HG03103 (cell line): Measurements from ENCODE around the gene OOEP.
"Not testable (repeated sequence)": the region's sequence is repeated elsewhere in the genome, so short reads cannot be mapped to it uniquely, and the experiment has no call there.

Experiments
- ATAC-seq: cut with Tn5 transposase; IDR thresholded peaks from one replicate; pipeline ENCODE4 v1.9.1; 2021; ENCODE audit warnings: low read depth; ENCODE audit not compliant: unreplicated experiment

Gene OOEP

DNA sequence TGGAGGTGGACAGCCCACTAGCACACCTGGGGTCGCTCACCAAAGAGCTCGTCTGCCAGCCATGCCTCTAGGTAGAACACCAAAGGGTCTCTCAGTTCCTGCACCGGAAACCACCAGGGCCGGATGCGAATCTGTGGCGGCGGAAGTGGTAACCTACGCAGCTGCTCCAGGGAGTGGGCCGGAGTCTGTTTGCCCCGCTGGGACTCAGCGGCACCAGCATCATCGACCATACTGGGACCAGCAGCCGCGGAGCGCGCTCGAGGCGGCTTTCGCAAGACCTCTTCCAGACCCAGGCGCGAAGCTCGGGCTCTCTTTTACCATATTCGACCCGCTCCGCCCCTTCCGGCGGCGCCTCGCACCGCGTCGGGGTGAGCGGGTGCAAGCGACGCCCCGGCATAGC, at the start of gene OOEP:
Gene OOEP (minus strand): TSS at position 335 of the 400 bp plus-strand sequence. CDS start 105 bp downstream, at position 230.
- ATAC-seq = no peak

DNA sequence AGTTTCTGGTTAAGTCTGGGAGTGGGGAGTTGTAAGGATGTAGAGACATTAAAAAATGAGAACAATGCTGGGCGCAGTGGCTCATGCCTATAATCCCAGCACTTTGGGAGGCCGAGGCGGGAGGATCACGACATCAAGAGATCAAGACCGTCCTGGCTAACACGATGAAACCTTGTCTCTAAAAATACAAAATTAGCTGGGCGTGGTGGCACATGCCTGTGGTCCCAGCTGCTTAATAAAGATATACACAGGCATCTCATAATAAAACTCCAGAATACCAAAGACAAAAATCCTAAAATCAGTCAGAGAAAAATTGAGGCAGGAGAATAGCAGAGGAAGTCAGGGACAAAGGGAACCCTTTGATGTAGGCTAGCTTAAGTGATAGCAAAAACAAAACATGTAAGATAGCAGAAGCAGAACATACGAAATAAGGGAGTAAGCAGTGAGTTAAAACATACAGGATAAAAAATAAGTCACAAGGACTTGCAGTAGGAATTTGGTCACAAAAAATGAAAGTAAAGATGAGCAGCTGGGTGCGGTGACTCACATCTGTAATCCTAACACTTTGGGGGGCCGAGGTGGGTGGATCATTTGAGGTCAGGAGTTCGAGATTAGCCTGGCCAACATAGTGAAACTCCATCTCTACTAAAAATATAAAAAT, 48.5 kb upstream of the OOEP start:
- no peak for ATAC-seq

DNA sequence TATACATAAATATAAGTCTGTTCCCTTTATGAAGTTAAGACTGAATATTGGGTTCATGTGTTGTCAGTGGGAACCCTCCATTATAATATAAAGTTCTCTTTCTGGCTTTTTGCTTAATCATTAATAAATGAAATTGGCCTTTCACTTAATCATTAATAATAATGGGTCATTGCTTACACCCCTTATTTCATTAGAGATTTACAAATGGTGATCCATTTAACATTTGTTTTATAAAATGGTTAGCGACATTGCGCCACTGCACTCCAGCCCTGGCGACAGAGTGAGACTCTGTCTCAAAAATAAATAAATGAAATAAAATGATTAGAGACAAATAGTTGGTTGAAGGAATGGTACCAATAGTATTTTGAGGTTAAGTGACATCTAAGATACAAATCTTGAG, 43.4 kb upstream of the OOEP start:
- ATAC-seq = no peak

DNA sequence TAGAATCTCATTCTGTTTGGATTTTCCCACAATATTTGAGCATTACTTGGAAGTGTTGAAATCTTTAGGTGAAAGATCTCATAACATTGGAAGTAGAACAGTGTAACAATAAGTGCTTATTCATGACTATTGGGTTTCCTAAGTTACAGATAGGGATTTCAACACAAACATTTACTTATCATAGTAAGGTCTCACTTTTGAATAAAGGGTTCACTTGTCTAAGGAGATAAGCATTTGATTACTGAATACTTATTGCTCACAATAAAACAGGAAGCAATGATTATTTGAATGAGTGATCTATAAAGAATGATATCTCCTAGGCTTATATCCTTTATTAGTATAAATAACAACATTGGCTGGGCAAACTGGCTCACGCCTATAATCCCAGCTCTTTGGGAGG, 39.7 kb upstream of the OOEP start:
- ATAC-seq = no peak

DNA sequence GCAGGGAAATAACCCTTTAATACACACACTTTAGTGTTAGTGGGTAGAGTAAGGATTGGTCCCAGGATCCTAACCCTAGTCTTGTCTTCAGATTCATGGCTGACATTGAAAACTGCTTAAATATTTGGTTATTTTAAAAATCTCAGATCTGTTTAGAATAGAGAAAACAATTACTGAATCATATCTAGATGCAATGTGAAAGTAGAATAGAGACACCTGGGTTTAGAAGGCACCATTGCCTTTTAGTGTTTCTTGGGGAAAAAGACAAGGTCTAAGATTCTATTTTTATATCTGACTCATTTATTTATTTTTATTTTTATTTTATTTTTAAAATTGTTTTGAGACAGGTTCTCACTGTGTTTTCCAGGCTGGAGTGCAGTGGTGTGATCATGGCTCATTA, 31.0 kb upstream of the OOEP start:
- no peak for ATAC-seq

DNA sequence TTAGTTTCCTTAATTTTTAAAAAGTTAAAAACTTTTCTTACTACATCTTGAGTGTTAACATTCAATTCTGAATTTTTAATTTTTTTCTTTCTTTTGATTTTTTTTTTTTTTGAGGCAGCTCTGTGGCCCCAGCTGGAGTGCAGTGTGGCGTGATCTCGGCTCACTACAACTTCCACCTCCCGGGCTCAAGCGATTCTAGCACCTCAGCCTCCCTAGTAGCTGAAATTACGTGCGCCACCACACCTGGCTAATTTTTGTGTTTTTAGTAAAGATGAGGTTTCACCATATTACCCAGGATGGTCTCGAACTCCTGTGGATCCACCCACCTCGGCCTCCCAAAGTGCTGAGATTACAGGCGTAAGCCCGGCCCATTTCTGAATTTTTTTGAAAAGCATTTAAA, 26.2 kb upstream of the OOEP start:
- no peak for ATAC-seq

DNA sequence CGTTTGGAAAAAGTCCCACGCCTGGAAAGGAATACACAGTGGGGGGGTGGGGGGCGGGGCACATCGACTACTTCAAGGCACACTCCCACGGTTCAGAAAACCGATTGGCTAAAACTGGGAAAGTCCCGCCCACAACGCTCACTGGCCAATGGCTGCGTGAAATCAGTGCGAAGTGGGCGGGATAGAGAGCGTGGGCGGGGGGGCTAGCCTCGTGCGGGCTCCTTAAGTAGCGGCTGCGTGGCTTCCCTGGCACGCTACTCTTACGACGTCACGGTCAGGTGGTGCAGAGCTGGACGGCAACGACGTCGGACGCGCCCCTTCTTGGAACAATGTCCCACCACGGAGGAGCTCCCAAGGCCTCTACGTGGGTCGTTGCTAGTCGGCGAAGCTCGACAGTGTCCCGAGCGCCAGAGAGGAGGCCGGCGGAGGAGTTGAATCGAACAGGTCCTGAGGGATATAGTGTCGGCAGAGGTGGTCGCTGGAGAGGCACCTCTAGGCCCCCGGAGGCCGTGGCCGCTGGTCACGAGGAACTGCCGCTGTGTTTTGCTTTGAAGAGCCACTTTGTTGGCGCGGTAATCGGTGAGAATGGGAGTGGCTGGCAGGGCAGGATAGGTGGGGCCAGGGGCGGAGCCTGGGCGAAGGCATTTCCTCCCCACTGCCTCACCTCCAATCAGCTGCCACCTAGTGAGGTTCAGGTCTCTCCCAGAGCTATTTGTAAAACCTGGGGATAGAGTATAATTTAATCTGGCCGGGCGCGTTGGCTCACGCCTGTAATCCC, 25.1 kb upstream of the OOEP start, which contains the start of gene DDX43:
Gene DDX43 (plus strand): TSS at position 252 of the 778 bp plus-strand sequence. CDS start 78 bp downstream, at position 330.
- no peak for ATAC-seq

DNA sequence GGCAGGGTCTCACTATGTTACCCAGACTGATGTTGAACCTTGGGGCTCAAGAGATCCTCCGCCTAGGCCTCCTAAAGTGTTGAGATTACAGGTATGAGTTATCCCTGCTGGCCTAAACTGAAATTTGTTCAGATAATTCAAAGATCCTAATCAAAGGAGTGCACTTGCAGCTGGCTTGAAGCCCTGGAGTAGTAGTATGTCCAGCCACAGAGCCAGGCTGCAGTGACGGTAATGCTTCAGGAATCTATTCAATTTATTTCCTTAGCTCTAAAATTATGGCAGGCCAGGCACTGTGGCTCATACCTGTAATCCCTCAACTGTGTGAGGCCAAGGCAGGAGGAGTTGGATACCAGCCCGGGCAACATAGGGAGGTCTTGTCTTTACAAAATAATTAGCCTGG, 23.6 kb upstream of the OOEP start:
- no peak for ATAC-seq

DNA sequence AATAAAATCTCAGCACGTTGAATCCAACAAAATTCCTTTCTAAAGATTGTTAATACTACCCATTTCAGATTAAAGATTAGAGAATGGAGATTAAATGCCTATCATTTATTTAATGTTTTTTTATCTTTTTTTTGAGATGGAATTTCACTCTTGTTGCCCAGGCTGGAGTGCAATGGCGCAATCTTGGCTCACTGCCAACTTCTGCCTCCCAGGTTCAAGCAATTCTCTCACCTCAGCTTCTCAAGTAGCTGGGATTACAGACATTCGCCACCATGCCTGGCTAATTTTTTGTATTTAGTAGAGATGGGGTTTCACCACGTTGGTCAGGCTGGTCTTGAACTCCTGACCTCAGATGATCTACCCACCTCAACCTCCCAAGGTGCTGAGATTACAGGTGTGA, 22.5 kb upstream of the OOEP start:
- not testable (repeated sequence) for ATAC-seq

DNA sequence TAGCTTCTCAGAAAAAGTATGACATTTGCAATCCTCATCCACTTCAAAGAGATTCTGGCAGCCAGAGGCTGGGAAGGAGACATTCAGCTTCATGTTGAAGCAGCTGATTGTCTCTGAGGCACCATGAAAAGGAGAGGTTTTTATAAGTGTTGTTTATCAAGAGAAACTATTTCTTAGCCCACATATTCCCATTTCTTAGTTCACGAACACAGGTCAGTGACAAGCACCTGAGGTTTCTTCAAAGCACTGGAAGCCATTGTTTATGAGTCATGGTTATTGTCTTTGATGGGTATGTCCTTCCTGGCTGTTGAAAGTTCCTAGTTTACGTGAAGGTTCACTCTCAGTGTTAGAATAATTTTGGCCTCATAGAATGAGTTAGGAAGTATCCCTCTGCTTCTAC, 22.0 kb upstream of the OOEP start:
- ATAC-seq = no peak

DNA sequence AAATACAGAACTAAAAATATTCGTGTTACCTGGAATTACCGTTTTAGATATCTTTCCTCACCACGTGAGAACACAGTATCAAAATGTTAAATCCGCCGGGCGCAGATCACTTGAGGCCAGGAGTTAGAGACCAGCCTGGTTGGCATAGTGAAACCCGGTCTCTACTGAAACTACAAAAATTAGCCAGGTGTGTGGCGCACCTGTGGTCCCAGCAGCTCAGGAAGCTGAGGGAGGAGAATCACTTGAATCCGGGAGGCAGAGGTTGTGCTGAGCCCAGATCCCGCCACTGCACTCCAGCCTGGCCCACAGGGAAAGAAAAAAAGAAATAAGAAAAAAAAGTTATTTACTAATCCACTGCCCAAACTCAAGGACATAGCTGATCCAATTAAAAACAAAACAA, 20.2 kb upstream of the OOEP start:
- ATAC-seq = no peak

DNA sequence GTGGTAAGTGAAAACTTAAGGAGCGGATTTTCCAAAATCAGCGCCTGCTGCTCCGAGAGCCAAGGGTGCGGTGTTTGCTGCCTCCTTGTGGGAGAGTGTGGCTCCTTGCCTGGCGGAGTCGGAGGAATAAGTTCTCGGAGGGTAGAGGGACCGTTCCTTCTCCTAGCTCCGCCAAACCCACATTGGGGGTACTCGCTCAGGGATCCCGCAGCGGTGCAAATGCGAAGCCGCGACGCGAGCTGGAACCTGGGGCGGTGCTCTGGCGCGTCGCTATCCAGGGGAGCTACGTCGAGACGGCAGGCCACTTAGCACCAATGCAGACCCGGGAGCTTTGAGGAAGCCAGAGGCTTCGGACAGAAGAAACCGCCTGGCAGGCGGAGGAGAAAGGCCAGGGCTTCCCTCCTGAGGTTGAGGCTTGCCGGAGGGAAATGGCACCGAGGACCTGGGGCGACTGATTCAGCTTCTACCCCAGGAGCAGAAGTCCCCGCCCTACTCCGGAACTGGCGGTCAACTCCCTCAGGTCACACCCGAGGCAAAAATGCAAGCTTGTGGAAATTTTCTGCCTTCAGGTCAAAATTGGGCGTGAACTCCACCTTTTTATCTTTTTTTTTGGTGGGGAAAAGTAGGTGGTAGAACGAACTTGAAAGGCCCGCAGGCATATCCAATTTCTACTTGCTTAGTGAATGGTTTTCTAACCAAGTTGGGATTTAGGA, 19.3 kb upstream of the OOEP start:
- peak; percentile 64 for ATAC-seq

DNA sequence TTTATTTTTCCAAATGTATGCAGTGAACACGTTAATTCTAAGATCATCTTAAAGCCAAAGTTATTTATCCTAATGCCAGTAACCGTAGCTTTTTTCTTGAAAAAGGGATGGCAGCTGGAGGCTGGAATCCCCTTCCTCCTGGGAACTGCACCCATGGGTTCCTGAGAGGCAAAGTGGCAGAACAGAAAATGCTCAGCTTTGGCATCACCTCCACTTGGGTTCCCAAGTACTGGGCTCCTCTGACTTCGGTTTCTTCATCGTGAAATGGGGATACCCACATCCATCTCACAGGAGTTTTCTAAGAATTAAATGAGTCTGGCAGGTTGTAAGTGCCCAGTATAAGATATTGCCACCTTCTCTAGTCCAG, 18.7 kb upstream of the OOEP start:
- peak; percentile 12 for ATAC-seq

DNA sequence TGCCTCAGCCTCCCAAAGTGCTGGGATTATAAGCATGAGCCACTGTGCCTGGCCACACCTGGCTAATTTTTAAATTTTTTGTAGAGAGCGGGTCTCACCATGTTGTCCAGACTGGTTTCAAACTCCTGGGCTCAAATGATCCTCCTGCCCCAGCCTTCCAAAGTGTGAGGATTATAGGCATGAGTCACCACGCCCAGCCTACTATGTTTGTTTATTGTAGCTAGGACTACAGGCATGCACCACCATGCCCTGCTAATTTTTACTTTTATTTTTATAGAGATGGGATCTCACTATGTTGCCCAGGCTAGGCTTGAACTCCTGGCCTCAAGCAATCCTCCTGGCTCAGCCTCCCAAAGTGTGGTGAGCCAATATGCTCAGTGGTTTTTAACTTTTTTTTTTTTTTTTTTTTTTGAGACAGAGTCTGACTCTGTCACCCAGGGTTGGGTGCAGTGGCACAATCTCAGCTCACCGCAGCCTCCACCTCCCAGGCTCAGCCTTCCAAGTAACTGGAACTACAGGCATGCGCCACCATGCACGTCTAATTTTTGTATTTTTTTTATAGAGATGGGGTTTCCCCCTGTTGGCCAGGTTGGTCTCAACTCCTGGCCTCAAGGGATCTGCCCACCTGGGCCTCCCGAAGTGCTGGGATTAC, 12.9 kb upstream of the OOEP start:
- no peak for ATAC-seq

DNA sequence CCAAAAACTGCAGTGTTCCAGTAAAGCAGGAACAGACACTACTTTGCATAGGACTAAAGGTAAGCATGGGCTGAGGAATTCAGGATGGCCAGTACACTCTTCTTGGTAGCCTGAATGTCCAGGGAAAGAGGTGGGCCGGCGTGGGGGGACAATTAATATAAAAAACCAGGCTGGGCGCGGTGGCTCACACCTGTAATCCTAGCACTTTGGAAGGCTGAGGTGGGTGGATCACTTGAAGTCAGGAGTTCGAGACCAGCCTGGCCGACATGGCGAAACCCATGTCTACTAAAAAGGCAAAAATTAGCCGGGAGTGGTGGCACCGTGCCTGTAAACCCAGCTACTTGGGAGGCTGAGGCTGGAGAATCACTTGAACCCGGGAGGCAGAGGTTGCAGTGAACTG, 11.8 kb upstream of the OOEP start:
- ATAC-seq = not testable (repeated sequence)

DNA sequence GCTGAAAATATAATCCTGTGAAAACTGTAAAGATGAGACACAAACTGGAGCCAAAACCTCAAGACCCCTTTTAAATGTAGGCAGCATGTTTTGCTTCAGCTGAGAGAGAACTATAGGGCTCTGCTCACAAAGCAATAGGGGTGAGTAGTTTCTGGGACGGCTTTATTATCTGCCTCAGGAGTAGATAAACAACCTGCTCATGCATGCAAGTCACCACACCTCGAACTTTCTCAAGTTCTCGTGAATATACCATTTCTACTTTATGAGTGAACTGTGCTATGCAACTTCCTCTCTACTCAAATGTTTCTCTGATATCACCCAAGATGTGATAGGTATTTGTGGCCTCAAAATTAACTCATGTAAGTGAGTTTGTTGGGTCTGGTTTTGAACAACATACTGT, 7.5 kb upstream of the OOEP start:
- no peak for ATAC-seq

DNA sequence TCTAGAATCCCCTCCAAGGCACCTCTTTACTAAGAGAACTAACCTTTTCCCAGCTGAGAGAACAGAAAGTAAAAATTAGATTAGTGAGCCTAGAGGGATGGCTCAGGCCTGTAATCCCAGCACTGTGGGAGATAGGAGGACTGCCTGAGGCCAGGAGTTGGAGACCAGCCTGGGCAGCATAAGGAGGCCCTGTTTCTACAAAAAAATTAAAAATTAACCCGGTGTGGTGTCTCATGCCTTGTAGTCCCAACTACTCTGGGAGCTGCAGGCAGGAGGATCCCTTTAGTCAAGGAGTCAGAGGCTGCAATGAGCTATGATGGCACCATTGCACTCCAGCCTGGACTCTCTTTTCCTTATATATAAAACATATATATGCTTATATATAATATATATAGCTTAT, 5.5 kb upstream of the OOEP start:
- ATAC-seq = no peak

DNA sequence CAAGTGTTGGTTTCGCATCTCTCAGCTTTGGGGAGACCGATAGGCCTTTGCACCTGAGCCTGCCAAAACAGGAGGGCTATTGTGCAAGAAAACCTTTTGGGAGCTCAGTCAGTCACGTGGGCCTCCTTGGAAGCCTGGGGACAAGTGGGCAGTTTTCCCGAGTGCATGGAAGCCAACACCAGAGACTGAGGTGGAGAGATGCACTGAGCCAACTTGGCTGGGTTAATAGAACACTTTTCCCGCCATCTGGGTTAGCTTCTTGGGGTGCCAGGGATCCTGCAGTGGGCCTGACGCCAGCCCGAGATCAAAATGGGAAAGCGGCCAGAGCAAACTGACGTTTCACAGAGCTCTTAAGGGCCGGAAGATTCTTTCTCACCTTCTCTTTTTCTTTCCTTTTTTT, 2.8 kb upstream of the OOEP start:
- no peak for ATAC-seq

DNA sequence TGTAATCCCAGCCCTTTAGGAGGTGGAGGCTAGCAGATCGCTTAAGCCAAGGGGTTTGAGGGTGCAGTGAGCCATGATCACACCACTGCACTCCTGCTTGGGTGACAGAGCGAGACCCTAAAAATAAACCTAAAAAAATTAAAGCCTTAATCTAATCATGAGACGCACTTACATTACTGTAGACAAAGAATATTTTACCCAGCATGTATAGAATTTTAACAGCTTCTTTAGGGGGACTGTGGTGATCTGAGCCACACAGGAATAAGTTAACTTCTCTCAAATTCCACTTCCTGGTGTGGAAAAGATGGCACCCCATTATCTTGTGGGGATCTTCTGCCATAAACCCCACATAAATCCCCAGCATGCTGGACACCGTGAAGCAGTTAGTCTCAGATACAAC, 2.3 kb upstream of the OOEP start:
- ATAC-seq = no peak

DNA sequence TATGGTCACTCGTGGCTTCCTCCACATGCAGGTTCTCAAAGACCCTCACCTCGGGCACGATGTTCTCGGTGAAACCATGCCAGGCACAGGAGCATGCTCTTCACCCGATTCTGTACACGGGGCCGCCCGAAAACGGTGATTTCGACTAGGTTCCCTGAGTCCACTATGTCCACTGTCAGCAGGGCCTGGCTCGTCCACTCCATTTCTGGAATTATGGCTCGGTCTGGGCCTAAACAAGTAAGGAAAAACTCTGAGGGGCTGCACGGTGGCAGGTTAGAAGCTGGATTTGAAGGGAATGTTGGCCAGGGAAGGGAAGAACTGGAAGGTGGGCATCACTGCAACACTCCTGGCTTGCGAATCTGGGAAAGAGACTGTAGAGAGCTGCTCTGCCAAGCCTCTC, 540 bp downstream of the OOEP start:
- ATAC-seq = no peak

DNA sequence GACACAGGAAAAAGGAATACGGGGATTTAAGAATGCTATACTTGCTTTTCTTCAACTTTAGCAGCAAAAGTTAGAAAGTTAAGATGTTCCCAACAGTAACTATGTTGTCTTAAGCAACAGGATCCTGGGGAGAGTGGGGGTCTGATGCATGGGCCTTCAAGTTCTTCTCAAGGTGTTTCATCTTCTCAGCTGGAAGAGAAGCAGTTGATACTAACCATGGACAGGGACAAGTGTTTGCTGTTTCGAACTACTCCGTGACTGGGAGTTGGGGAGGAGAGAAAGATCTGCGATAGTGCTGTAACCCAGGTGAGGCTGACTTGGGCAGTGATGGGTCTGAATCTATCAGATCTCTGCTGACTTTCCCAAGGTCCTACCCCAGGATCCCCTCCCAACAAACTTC, 1.0 kb downstream of the OOEP start:
- ATAC-seq = no peak
